Measurements from ENCODE around the gene ASCL1. TPM values are rescaled to one million over a fixed set of nuclear protein-coding genes. Genes with fewer than 3 reads are reported as not detected.

ASCL1 gene
- total RNA-seq, 1 experiment from 2014 or later, result not detected

DNA sequence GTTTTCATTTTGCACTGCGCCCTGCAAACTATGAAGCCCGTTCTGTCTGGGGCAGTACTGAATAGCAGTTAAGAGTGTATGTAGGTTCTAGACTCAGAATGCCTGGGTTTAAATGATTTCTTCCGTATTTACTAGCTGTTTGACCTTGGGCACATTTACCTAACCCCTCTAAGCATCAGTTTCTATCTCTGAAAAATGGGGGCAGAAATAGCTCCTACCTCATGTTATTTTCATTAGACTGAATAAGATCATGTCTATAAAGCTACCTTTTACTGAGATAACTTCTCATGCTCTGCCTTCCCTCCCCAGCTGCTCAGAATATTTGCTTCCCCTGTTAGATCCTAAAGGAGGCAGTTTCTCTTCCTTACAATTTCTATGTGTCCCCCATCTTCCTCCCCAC is 46.2 kb upstream of the ASCL1 start:
- DNase-seq (ENCODE audit: unreplicated experiment), result no peak
- Mint-ChIP-seq H3K27ac (ENCODE audit: low read depth, unreplicated experiment) (no peak overlapping the region), H3K4me1 (ENCODE audit: insufficient read depth, unreplicated experiment) (no peaks in the 10 kb centered on the region), H3K27me3 (ENCODE audit: insufficient read depth, unreplicated experiment) (no peaks in the 10 kb centered on the region), H3K9me3 (ENCODE audit: unreplicated experiment) (no peaks in the 10 kb centered on the region), H3K4me3 (ENCODE audit: unreplicated experiment) (no peak overlapping the region), H3K36me3 (ENCODE audit: insufficient read depth, unreplicated experiment) (peaks cover 3% of the 10 kb centered on the region)
- BruUV-seq (replicated peaks), result no TSS peak
- ChIA-PET POLR2A (no interaction called here), CTCF (interaction anchor here (0.6 to 1.1 kb wide), 3 partner anchors 29 to 446 kb away, joined by 3 to 4 read pairs (median 3); no protein-coding TSS in a partner anchor)
- intact Hi-C loops (cut with micrococcal nuclease), result no loop called here
- TF ChIP-seq, protein P1, sequence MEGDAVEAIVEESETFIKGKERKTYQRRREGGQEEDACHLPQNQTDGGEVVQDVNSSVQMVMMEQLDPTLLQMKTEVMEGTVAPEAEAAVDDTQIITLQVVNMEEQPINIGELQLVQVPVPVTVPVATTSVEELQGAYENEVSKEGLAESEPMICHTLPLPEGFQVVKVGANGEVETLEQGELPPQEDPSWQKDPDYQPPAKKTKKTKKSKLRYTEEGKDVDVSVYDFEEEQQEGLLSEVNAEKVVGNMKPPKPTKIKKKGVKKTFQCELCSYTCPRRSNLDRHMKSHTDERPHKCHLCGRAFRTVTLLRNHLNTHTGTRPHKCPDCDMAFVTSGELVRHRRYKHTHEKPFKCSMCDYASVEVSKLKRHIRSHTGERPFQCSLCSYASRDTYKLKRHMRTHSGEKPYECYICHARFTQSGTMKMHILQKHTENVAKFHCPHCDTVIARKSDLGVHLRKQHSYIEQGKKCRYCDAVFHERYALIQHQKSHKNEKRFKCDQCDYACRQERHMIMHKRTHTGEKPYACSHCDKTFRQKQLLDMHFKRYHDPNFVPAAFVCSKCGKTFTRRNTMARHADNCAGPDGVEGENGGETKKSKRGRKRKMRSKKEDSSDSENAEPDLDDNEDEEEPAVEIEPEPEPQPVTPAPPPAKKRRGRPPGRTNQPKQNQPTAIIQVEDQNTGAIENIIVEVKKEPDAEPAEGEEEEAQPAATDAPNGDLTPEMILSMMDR (IDR thresholded peaks at IDR 0.05; ENCODE audit: unreplicated experiment), result no peak

DNA sequence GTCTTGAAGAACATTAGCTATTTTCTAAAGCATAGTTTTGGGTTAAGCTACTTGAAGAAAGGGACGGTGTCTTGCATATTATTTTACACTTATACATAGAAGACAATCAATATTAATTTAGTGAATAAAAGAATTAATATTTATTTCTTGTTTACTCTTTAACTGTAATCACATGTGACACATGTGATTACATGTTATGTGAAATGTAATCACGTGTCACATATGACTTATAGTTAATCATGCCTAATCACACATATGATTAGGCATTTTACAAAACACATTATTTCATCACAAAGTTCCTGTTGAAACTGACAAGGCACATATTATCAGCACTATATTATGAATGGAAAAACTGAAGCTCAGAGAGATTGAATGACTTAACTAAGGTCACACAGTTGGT is 45.2 kb upstream of the ASCL1 start:
- ChIA-PET CTCF (interaction anchor here (0.7 to 2.4 kb wide), 5 partner anchors 21 to 636 kb away, joined by 3 to 8 read pairs (median 4); no protein-coding TSS in a partner anchor), POLR2A (interaction anchor here (1.3 kb wide), 1 partner anchor 29 kb away, joined by 3 read pairs; no protein-coding TSS in a partner anchor)
- peaks cover 4% of the 10 kb centered on the region for H3K36me3 Mint-ChIP-seq (ENCODE audit: insufficient read depth, unreplicated experiment)
- no peaks in the 10 kb centered on the region for H3K4me1 Mint-ChIP-seq (ENCODE audit: insufficient read depth, unreplicated experiment)
- H3K27me3 Mint-ChIP-seq (ENCODE audit: insufficient read depth, unreplicated experiment), result no peaks in the 10 kb centered on the region
- DNase-seq (ENCODE audit: unreplicated experiment), result no peak
- H3K4me3 Mint-ChIP-seq (ENCODE audit: unreplicated experiment), result no peak overlapping the region
- BruUV-seq (replicated peaks), result no TSS peak
- no peaks in the 10 kb centered on the region for H3K9me3 Mint-ChIP-seq (ENCODE audit: unreplicated experiment)
- TF ChIP-seq, protein P1 (IDR thresholded peaks at IDR 0.05; ENCODE audit: unreplicated experiment), result no peak
- H3K27ac Mint-ChIP-seq (ENCODE audit: low read depth, unreplicated experiment), result no peak overlapping the region
- intact Hi-C loops (cut with micrococcal nuclease), result no loop called here

DNA sequence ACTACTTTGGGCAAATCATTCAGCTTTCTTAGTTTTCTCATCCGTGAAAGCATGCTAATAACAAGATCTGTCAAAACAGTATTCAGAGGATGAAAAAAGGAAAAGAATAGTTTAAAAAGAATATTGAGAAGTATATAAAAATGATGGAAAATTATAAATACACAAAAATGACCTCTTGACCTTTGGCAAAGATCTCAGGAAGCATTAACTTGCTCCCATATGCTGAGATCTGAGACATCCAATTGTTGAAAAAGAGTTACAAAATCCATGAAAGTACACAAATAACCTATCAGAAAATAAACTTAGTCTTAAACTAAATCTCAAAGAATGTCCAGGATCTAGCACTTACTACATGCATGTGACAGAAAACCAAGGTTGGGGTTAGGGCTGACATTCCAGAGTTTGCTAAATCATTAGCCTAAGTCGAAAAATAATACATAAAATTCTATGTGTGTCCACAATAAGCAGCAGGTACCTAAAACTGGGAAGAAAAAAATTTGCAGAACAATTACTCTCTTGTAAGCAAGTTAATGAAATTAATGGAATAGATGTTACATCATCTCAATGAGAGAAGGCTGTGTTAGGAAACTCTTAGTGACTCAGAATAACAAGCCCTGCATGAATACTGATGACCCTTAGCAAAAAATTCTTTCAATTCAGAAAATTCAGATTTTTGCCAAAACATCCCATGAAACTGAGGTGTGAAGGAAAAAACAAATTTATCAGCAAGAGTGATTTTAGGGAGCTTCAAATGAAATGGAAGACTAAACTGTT is 43.8 kb upstream of the ASCL1 start:
- Mint-ChIP-seq H3K36me3 (ENCODE audit: insufficient read depth, unreplicated experiment) (peaks cover 4% of the 10 kb centered on the region), H3K27me3 (ENCODE audit: insufficient read depth, unreplicated experiment) (no peaks in the 10 kb centered on the region), H3K4me3 (ENCODE audit: unreplicated experiment) (no peak overlapping the region), H3K27ac (ENCODE audit: low read depth, unreplicated experiment) (no peak overlapping the region), H3K9me3 (ENCODE audit: unreplicated experiment) (no peaks in the 10 kb centered on the region), H3K4me1 (ENCODE audit: insufficient read depth, unreplicated experiment) (no peaks in the 10 kb centered on the region)
- POLR2A ChIA-PET, result no interaction called here
- DNase-seq (ENCODE audit: unreplicated experiment), result no peak
- CTCF ChIA-PET, result interaction anchor here (1.1 to 2.4 kb wide), 4 partner anchors 23 to 635 kb away, joined by 3 to 8 read pairs (median 5); no protein-coding TSS in a partner anchor
- intact Hi-C loops (cut with micrococcal nuclease), result no loop called here
- BruUV-seq (replicated peaks), result no TSS peak
- TF ChIP-seq, protein P1 (IDR thresholded peaks at IDR 0.05; ENCODE audit: unreplicated experiment), result no peak

DNA sequence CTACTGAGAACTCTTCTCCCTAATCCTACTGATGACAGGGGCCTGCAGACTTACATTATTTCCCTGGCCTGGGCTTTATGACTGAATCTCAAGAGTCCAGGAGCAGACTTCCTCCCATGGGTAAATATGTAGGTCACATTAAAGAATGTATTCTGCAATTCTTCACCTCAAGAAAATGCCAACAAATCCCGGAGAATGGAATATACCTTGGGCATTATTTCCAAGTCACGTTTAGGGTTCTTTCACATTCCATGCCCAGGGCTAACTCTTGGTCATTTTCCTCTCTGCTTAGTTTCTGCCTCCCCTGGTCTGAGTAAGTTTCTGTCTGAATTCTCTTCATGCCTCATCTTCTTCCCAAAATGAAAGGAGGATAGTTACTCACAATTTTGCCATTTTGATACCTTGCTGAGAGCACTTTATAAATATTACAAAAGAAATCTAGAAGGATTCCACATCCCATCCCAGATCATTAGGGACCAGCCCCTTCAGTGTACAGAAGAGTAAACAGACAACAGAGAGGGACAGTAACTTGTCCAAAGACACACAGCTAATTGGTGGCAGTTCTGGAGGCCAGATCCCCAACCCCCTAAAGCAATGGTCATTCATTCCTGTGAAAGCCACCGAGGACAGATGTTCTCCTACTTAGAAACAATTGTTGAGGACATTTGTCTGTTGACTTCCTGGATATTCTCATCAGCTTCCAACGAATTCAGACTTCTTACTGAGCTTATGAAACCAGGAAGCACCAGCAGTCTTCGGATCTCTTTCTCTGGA is 41.0 kb upstream of the ASCL1 start:
- H3K4me1 Mint-ChIP-seq (ENCODE audit: insufficient read depth, unreplicated experiment), result no peaks in the 10 kb centered on the region
- peaks cover 4% of the 10 kb centered on the region for H3K36me3 Mint-ChIP-seq (ENCODE audit: insufficient read depth, unreplicated experiment)
- POLR2A ChIA-PET, result no interaction called here
- no TSS peak for BruUV-seq (replicated peaks)
- no peaks in the 10 kb centered on the region for H3K27me3 Mint-ChIP-seq (ENCODE audit: insufficient read depth, unreplicated experiment)
- no peak overlapping the region for H3K27ac Mint-ChIP-seq (ENCODE audit: low read depth, unreplicated experiment)
- CTCF ChIA-PET, result no interaction called here
- TF ChIP-seq, protein P1 (IDR thresholded peaks at IDR 0.05; ENCODE audit: unreplicated experiment), result no peak
- no peaks in the 10 kb centered on the region for H3K9me3 Mint-ChIP-seq (ENCODE audit: unreplicated experiment)
- no peak for DNase-seq (ENCODE audit: unreplicated experiment)
- intact Hi-C loops (cut with micrococcal nuclease), result no loop called here
- H3K4me3 Mint-ChIP-seq (ENCODE audit: unreplicated experiment), result no peak overlapping the region
